K562 (cell line): ENCODE data around the gene DNAJB1. TPM values are rescaled to one million over a fixed set of nuclear protein-coding genes. Genes with fewer than 3 reads are reported as not detected.

Source experiments
- HDAC3 ChIP-seq: fragments of 450-650 bp; IDR thresholded peaks from 2 replicates; pipeline ENCODE4 v1.6.1; 2018; ENCODE audit warnings: borderline replicate concordance, mild to moderate bottlenecking, moderate library complexity; ENCODE audit not compliant: partially characterized antibody
- MCM5 ChIP-seq: fragments of 450-650 bp; IDR thresholded peaks from 2 replicates; pipeline ENCODE4 v1.6.1; 2016; ENCODE audit warnings: low read depth
- MEF2D ChIP-seq: conservative IDR thresholded peaks from 2 replicates; pipeline ENCODE4 v1.6.1; 2016; ENCODE audit warnings: low read depth, missing genetic modification characterization, missing compliant biosample characterization
- MTA3 ChIP-seq: fragments of 450-650 bp; formaldehyde crosslinking; IDR thresholded peaks from 2 replicates; pipeline ENCODE4 v1.6.1; 2017; ENCODE audit warnings: mild to moderate bottlenecking, borderline replicate concordance
- SIN3A ChIP-seq, 2 experiments: fragments of 150-350 bp in 1 of 2; IDR thresholded peaks; 2 replicates each; pipeline ENCODE4 v1.6.1; 2011 to 2016; ENCODE audit warnings: borderline replicate concordance in 2 of 2, low read depth in 2 of 2, low read length in 2 of 2, mild to moderate bottlenecking in 2 of 2, moderate library complexity in 2 of 2; ENCODE audit not compliant: control insufficient read depth in 1 of 2
- SOX6 ChIP-seq: fragments of 450-650 bp; IDR thresholded peaks from 2 replicates; pipeline ENCODE4 v1.6.1; 2014; ENCODE audit warnings: mild to moderate bottlenecking
- SP1 ChIP-seq: sonication (generic); formaldehyde crosslinking; IDR thresholded peaks from 2 replicates; pipeline ENCODE4 v1.8.1; 2022; ENCODE audit warnings: mild to moderate bottlenecking, missing genetic modification reagents
- SREBF1 ChIP-seq: fragments of 150-350 bp; IDR thresholded peaks from 2 replicates; pipeline ENCODE4 v1.6.1; 2014; ENCODE audit warnings: antibody characterized with exemption, low read depth, low read length, borderline replicate concordance
- ZBTB1 ChIP-seq: sonication (generic); formaldehyde crosslinking; IDR thresholded peaks from 2 replicates; pipeline ENCODE4 v1.8.1; 2023; ENCODE audit warnings: missing genetic modification reagents, low read depth, mild to moderate bottlenecking, borderline replicate concordance
- ZFPM2 ChIP-seq: fragments of 250-450 bp; sonication (Bioruptor Pico); IDR thresholded peaks from 2 replicates; pipeline ENCODE4 v1.5.1; 2022; ENCODE audit warnings: mild to moderate bottlenecking
- ZNF717 ChIP-seq: fragments of 250-450 bp; sonication (Bioruptor Pico); IDR thresholded peaks from 2 replicates; pipeline ENCODE4 v1.5.0; 2021
- polyA plus RNA-seq, 8 experiments: library from polyadenylated mRNA; depleted of rRNA in 4 of 8; stranded (reverse) in 5 of 8; unstranded in 3 of 8; fragments of >200 nt; fragmentation: Nextera tagmentation in 2 of 8; fragmentation: Illumina TruSeq in 1 of 8; extraction: Ambion mirVana in 2 of 8; extraction: Trizol in 1 of 8; gene quantifications; 2 replicates each; pipeline versions ENCODE4 v1.2.1 to v1.2.3, GENCODE V29; 2011 to 2014; ENCODE audit warnings: inconsistent platforms in 1 of 8, missing spikeins in 1 of 8
- total RNA-seq, 7 experiments: library from RNA; depleted of rRNA in 6 of 7; stranded (reverse); fragments of >200 nt in 6 of 7; fragmentation: Illumina TruSeq in 2 of 7; extraction: Trizol in 2 of 7; gene quantifications; 2 replicates each; pipeline versions ENCODE4 v1.2.1 to v1.2.3, GENCODE V29; 2011 to 2021; ENCODE audit warnings: low replicate concordance in 1 of 7
- TF ChIP-seq, protein P1 (sequence below): IDR thresholded peaks from 2 replicates; pipeline ENCODE4 v1.6.1; 2012; ENCODE audit warnings: low read depth, low read length, improper control_type of control experiment, borderline replicate concordance
- TF ChIP-seq, protein P2 (sequence below): sonication (generic); formaldehyde crosslinking; IDR thresholded peaks from 2 replicates; pipeline ENCODE4 v1.8.0; 2022; ENCODE audit warnings: mild to moderate bottlenecking, missing genetic modification reagents
- TF ChIP-seq, protein P3 (sequence below): IDR thresholded peaks from 2 replicates; pipeline ENCODE4 v1.6.1; 2014; ENCODE audit warnings: antibody characterized with exemption
- TF ChIP-seq, protein P4 (sequence below): fragments of 250-450 bp; sonication (Bioruptor Pico); IDR thresholded peaks from 2 replicates; pipeline ENCODE4 v1.8.0; 2021; ENCODE audit warnings: moderate library complexity, mild to moderate bottlenecking, inconsistent platforms
- TF ChIP-seq, protein P5 (sequence below): conservative IDR thresholded peaks from 2 replicates; pipeline ENCODE4 v1.6.1; 2011; ENCODE audit warnings: low read depth, mild to moderate bottlenecking, low read length; ENCODE audit not compliant: control insufficient read depth
- TF ChIP-seq, protein P6 (sequence below): fragments of 450-650 bp; IDR thresholded peaks from 2 replicates; pipeline ENCODE4 v1.6.1; 2014; ENCODE audit warnings: low read depth, mild to moderate bottlenecking, moderate library complexity, borderline replicate concordance

DNAJB1 gene
- total and polyA plus RNA-seq, 9 of the 15 experiments (the other 6 are each of a cell fraction or from before 2014, with no cell fraction given): 13.2 to 113 (median 62.1) TPM

DNA sequence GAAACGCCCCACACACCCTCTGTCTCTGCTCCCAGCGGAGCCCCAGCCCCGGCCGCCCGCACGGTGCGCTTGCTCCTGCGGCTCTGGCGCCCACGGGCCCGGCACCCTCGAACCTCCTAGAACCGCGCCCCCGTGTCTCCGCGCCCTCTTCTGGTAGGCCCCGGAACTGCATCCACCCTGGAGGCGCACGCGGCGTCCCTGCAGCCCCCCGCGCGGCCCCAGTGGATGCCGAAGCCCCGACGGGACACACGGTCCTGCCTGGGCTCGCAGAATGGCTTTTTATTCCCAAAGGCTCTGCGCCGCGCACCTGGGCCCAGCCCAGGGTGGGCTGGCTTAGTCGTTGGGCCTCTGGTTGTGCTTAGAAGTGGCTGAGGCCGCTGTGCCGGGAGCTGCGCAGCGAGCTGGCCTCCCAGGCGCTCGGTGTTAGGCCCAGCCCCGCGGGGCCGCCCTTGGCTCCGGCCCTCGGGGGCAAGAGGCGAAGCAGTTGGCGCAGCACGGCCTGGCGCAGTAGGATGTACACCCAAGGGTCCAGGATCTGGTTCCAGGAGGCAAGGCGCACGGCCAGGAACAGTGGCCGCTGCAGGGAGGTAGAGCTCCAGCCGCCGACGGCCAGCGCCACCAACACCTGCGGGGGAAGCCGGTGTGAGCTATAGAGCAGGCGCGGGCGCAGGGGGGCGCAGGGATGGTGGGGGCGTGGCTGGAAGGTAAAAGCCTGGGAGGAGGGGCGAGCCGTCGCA lies 45.8 kb downstream of the DNAJB1 start (continued):
- TF ChIP-seq, protein P1, sequence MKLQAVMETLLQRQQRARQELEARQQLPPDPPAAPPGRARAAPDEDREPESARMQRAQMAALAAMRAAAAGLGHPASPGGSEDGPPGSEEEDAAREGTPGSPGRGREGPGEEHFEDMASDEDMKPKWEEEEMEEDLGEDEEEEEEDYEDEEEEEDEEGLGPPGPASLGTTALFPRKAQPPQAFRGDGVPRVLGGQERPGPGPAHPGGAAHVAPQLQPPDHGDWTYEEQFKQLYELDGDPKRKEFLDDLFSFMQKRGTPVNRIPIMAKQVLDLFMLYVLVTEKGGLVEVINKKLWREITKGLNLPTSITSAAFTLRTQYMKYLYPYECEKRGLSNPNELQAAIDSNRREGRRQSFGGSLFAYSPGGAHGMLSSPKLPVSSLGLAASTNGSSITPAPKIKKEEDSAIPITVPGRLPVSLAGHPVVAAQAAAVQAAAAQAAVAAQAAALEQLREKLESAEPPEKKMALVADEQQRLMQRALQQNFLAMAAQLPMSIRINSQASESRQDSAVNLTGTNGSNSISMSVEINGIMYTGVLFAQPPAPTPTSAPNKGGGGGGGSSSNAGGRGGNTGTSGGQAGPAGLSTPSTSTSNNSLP: no peak
- TF ChIP-seq SREBF1 (no peak), HDAC3 (no peak), MEF2D (no peak), MTA3 (peak; percentile 79; the same call in 1 of the 2 replicates), SOX6 (no peak), ZNF717 (0 out of 2 replicates have a peak, but pooled peaks have one; percentile 45), MCM5 (no peak), ZFPM2 (CRISPR knock-in tag) (peak; percentile 75; the same call in 1 of the 2 replicates), SP1 (CRISPR knock-in tag) (peak; percentile 31; the same call in 1 of the 2 replicates), SIN3A (IDR thresholded peaks at IDR 0.05; ENCODE audit: borderline replicate concordance in 2 of 2, control insufficient read depth in 1 of 2, low read depth in 2 of 2, low read length in 2 of 2) (peak in 1 of 2 experiments; percentile 58; a peak in 1 of 4 replicates), ZBTB1 (CRISPR knock-in tag) (0 out of 2 replicates have a peak, but pooled peaks have one; percentile 42)
- TF ChIP-seq, protein P2, sequence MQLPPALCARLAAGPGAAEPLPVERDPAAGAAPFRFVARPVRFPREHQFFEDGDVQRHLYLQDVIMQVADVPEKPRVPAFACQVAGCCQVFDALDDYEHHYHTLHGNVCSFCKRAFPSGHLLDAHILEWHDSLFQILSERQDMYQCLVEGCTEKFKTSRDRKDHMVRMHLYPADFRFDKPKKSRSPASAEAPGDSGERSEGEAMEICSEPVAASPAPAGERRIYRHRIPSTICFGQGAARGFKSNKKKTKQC: peak; percentile 62; the same call in 1 of the 2 replicates
- TF ChIP-seq, protein P3, sequence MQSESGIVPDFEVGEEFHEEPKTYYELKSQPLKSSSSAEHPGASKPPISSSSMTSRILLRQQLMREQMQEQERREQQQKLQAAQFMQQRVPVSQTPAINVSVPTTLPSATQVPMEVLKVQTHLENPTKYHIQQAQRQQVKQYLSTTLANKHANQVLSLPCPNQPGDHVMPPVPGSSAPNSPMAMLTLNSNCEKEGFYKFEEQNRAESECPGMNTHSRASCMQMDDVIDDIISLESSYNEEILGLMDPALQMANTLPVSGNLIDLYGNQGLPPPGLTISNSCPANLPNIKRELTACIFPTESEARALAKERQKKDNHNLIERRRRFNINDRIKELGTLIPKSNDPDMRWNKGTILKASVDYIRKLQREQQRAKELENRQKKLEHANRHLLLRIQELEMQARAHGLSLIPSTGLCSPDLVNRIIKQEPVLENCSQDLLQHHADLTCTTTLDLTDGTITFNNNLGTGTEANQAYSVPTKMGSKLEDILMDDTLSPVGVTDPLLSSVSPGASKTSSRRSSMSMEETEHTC: 0 out of 2 replicates have a peak, but pooled peaks have one; percentile 27
- TF ChIP-seq, protein P4, sequence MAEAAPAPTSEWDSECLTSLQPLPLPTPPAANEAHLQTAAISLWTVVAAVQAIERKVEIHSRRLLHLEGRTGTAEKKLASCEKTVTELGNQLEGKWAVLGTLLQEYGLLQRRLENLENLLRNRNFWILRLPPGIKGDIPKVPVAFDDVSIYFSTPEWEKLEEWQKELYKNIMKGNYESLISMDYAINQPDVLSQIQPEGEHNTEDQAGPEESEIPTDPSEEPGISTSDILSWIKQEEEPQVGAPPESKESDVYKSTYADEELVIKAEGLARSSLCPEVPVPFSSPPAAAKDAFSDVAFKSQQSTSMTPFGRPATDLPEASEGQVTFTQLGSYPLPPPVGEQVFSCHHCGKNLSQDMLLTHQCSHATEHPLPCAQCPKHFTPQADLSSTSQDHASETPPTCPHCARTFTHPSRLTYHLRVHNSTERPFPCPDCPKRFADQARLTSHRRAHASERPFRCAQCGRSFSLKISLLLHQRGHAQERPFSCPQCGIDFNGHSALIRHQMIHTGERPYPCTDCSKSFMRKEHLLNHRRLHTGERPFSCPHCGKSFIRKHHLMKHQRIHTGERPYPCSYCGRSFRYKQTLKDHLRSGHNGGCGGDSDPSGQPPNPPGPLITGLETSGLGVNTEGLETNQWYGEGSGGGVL: no peak
- TF ChIP-seq, protein P5, sequence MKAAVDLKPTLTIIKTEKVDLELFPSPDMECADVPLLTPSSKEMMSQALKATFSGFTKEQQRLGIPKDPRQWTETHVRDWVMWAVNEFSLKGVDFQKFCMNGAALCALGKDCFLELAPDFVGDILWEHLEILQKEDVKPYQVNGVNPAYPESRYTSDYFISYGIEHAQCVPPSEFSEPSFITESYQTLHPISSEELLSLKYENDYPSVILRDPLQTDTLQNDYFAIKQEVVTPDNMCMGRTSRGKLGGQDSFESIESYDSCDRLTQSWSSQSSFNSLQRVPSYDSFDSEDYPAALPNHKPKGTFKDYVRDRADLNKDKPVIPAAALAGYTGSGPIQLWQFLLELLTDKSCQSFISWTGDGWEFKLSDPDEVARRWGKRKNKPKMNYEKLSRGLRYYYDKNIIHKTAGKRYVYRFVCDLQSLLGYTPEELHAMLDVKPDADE: 0 out of 2 replicates have a peak, but pooled peaks have one; percentile 20
- TF ChIP-seq, protein P6, sequence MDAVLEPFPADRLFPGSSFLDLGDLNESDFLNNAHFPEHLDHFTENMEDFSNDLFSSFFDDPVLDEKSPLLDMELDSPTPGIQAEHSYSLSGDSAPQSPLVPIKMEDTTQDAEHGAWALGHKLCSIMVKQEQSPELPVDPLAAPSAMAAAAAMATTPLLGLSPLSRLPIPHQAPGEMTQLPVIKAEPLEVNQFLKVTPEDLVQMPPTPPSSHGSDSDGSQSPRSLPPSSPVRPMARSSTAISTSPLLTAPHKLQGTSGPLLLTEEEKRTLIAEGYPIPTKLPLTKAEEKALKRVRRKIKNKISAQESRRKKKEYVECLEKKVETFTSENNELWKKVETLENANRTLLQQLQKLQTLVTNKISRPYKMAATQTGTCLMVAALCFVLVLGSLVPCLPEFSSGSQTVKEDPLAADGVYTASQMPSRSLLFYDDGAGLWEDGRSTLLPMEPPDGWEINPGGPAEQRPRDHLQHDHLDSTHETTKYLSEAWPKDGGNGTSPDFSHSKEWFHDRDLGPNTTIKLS: 0 out of 2 replicates have a peak, but pooled peaks have one; percentile 26
